Measurements from ENCODE around the gene NUDT22.
A peak's percentile ranks its signal among the peaks of the same experiment; 100 is the strongest.

The NUDT22 gene

DNA sequence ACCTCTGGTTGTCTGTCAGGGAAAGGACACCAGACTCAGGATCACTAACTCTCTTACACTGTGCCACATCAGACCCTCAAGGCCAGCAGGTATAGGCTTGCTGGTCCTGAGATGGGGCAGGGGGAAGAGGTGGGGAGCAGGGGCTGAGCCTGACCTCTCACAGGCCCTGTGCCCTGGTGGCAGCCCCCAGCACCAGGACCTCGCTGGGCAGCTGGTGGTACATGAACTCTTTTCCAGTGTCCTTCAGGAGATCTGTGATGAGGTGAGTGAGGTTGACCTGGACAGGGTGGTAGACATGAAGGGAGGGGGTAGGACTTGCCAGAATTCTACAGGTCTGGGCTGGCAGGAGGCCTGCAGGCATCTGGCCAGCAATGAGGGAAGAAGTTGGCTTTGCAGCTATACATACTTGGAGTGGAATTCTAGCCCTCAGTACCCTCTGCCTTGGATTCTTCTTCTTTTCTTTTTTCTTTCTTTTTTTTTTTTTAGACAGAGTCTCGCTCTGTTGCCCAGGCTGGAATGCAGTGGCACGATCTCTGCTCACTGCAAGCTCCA is 1.4 kb downstream of the NUDT22 start:
- DNase-seq (ENCODE audit: low read depth, low spot score) = no peak

DNA sequence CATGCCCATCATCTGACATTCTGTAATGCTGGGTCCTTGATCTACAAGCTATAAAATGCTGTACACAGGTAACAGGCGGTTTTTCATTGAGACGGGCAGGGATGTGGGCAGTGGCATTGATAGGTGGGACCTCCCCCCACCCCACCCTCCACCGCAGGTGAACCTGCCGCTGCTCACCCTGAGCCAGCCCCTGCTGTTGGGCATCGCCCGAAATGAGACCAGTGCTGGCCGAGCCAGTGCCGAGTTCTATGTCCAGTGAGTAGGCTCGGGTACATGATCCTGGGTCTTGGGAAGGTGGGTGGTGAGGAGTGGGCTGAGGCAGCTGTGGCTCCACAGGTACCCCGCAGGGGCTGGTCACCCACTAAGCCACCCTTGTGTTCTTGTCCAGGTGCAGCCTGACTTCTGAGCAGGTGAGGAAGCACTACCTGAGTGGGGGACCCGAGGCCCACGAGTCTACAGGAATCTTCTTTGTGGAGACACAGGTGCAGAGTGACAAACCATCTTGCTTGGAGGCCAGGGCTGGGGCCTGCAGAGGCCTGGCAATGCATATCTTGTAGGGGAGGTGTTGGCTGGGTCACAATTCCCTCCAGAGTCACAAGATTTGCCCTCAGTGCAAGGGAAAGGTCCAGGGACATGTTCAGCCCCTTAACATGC is 3.1 kb downstream of the NUDT22 start:
- DNase-seq (ENCODE audit: low read depth, low spot score) = no peak

- DNase-seq (ENCODE audit: low read depth, low spot score) = no peak
Measured at GRCh38 chr11:64229744-64230170, 3.7 kb downstream of the NUDT22 start.

DNA sequence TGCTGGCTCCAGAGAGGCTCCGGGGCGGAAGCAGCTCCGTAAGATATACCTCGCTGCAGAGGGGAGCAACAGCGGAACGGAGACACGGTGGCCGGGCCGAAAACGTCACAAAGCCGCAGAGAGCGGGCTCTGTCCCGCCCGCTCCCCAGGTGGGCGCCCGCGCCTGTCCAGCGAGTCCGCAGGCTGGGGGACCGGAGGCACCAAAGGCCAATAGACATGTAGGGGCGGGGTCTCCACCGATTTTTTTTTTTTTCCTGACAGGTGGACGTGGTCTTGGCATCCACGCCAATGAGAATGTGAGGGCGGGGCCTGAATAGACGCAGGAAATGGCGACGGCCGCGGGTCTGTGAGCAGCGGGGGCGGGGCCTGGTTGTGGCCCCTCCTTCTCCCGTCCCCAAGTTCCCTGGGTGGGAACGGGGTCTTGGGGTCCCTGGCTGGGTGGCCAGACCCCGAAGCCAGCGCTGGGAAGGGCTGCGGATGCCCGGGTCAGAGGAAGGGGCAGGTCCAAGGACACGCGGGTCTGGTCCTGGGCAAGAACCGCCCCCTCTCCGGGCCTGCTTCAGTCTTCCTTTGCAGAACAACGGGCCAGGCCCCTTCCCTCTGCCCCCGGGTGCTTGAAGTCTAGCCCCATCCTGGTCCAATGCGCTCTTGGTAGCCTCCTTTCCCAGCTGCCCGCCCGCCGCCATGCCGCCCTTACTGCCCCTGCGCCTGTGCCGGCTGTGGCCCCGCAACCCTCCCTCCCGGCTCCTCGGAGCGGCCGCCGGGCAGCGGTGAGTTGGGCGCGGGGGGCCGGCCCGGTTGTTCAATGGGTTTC is 4.3 kb downstream of the NUDT22 start, which contains the start of gene DNAJC4:
Gene DNAJC4 (plus strand): TSS at position 378 of the 814 bp plus-strand sequence. CDS start 307 bp downstream, at position 685.
- DNase-seq (ENCODE audit: low read depth, low spot score) = peak; percentile 69

DNA sequence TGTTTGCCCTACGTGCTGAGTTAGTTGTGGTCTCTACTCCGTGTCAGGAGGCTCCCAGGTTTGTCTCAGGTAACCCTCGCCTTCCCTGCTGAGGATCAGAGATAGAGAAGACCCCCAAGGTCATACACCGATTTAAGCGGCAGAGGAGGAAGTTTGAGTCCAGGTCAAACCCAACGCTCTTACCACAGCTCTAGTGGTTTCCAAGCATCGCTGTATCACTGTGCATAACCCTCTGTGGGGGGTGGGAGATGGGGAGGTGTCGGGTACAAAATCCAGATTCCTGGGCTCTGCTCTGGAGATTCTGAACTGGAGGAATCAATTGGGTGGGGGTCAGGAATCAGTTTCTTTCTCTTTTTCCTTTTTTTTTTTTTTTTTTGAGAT is 4.9 kb downstream of the NUDT22 start:
- no peak for DNase-seq (ENCODE audit: low read depth, low spot score)

DNA sequence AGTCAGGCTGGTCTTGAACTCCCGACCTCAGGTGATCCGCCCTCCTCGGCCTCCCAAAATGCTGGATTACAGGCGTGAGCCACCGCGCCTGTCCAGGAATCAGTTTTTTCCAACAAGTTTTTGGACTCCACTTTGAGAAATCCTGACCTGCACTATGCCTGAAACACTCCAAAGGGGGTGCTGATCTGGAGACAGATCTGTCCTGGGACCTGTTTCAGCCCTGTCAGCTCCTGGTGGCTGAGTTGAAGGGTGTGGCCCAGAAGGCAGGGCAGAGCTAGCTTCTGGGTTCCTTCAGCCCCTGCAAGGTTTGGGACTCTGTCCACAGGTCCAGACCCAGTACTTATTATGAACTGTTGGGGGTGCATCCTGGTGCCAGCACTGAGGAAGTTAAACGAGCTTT is 5.5 kb downstream of the NUDT22 start:
- no peak for DNase-seq (ENCODE audit: low read depth, low spot score)

DNA sequence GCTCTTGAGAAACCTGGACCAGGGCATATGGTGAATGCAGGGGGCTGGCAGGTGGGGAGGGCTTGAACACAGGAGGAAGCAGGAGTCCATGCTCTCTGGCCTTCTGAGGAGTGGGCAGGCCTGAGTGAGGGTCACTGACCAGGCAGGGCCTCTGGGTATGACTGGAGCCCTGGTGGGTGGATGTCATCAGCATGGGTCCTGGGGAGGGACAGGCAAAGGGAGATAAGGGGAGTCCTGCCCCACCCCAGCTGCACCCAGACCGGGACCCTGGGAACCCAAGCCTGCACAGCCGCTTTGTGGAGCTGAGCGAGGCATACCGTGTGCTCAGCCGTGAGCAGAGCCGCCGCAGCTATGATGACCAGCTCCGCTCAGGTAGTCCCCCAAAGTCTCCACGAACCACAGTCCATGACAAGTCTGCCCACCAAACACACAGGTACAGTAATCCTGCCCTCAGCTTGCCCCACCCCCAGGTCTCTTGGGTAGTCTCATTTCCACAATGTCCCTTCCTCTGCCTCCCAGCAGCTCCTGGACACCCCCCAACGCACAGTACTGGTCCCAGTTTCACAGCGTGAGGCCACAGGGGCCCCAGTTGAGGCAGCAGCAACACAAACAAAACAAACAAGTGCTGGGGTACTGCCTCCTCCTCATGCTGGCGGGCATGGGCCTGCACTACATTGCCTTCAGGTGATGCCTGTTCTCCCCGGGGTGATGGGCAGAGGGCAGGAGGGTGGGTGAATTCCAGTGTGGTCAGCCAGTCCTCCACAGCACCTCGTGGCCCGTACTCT is 6.3 kb downstream of the NUDT22 start:
- DNase-seq (ENCODE audit: low read depth, low spot score) = no peak

DNA sequence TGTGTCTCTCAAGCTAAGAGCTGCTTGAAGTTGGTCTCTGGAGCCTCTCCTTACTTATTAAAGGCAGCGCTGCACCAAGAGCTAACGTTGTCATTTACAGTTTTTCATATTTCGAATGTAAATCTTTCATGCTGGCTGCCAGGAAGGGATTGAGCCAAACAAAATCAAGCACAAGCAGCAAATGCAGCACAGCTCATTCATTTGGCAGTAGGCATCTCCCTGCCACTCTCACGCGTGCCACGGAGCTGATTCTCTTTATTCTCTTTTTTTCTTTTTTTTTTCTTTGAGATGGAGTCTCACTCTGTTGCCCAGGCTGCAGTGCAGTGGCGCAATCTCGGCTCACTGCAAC is 6.9 kb downstream of the NUDT22 start:
- DNase-seq (ENCODE audit: low read depth, low spot score) = no peak

GRCh38 chr11:64233913-64234586 is 8.0 kb downstream of the NUDT22 start, which contains the start of gene VEGFB:
Gene VEGFB, plus strand, starts transcription at chr11:64234584. Its CDS starts 250 bp downstream, at chr11:64234834.
- peak; percentile 34 for DNase-seq (ENCODE audit: low read depth, low spot score)

- no peak for DNase-seq (ENCODE audit: low read depth, low spot score)
Measured at GRCh38 chr11:64234647-64235379, 8.7 kb downstream of the NUDT22 start.

DNA sequence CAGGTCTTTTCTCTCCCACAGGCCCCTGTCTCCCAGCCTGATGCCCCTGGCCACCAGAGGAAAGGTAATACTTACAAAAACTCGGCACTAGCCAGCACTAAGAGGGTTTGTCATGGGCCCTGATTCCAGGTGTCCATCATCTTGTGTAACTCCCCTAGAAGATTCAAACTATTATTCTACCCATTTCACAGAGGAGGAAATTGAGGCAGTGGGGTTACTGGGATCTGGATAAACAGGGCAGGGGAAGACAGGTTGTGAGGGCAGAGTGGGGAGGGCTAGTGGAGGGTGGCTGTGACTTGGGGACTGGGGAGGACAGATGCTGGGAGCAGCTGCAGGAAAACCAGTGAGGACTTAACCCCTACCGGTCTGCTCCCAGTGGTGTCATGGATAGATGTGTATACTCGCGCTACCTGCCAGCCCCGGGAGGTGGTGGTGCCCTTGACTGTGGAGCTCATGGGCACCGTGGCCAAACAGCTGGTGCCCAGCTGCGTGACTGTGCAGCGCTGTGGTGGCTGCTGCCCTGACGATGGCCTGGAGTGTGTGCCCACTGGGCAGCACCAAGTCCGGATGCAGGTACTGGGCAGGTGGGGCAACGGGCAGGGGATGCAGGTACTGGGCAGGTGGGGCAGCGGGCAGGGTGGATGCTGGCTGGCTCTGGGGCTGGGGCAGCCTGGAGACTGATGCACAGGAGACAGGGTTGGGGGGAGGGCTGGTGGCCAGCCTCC is 9.5 kb downstream of the NUDT22 start:
- no peak for DNase-seq (ENCODE audit: low read depth, low spot score)

GRCh38 chr11:64237484-64237951 is 11.4 kb downstream of the NUDT22 start:
- DNase-seq (ENCODE audit: low read depth, low spot score) = no peak

GRCh38 chr11:64238076-64238475 is 12.0 kb downstream of the NUDT22 start:
- no peak for DNase-seq (ENCODE audit: low read depth, low spot score)

- no peak for DNase-seq (ENCODE audit: low read depth, low spot score)
Measured at GRCh38 chr11:64238999-64239398, 12.9 kb downstream of the NUDT22 start.

GRCh38 chr11:64239662-64240434 is 13.8 kb downstream of the NUDT22 start:
- no peak for DNase-seq (ENCODE audit: low read depth, low spot score)

- DNase-seq (ENCODE audit: low read depth, low spot score) = peak; percentile 95
Measured at GRCh38 chr11:64240435-64241240, 14.6 kb downstream of the NUDT22 start, which contains the start of gene FKBP2. Gene FKBP2, plus strand, starts transcription at chr11:64241095. Its CDS starts 1,293 bp downstream, at chr11:64242388.

DNA sequence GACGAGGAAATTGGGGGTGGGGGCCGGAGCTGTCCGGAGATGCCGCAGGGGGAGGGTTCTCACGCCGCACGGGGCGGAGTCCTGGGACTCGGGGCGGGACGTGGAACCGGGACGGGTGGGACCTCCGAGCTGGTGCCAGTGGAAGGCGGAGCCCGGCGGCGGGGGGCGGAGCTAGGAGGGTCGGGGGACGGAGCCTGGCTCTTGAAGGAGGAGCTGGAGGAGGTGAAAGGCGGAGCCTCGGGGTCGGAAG is 15.1 kb downstream of the NUDT22 start:
- peak; percentile 99 for DNase-seq (ENCODE audit: low read depth, low spot score)

Measured in activated naive CD8-positive, alpha-beta T cell treated with anti-CD3 and anti-CD28 coated beads, Interleukin-2, amount 50 U/mL, for 16 hours (primary cell).